Fibroblast of skin of abdomen (primary cell): ENCODE results near the gene RSU1.
A peak's percentile ranks its signal among the peaks of the same experiment; 100 is the strongest.

Experiments
- DNase-seq: peaks from one replicate; pipeline ENCODE4 v3.0.0-alpha.2; 2013

Gene RSU1

DNA sequence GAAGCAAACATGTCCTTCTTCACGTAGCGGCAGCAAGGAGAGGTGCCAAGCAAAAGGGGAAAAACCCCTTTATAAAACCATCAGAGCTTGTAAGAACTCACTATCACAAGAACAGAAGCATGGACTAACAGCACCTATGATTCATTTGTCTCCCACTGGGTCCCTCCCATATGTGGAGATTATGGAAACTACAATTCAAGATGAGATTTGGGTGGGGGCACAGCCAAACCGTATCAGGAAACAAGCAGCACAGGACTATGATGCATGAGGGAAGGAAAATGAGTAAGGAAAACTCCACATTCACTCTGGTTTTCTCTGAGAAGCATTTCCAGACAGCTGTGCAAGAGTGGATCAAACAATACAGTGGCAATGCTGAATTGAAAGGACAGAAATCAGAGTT, 81.6 kb downstream of the RSU1 start:
- no peak for DNase-seq

DNA sequence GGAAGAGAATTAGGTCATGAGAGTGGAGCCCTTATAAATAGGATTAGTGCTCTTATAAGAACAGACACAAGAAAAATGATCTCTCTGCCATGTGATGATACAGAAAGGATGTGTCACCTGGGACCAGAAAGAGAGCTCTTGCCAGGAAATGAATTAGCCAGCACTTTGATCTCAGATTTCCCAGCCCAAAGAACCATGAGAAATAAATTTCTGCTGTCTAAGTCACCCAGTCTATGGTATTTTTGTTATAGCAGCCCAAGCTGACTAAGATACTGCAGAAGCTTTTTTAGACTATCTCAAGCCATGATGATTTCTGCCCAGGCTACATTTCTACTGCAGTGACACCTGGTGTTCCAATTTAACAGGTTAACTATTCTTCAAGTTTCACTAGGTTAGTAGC, 84.8 kb downstream of the RSU1 start:
- DNase-seq: no peak

DNA sequence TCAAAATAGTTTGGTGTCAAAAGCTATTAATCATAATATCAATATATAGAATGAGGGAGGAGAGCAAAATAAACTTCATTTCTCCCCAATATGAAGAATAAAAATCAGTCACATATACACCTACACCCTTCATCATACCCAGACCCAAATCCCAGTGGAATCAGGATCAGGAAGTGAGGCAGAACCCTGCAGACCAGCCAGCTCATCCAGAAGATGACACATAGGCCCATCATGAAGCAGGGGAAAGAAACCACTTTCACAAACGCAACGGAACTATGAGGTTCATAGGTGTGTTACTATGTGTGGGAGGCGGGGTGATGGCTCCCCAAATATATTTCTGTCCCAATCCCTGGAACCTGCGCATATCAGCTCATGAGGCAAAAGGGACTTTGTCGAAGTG, 89.0 kb downstream of the RSU1 start:
- no peak for DNase-seq

DNA sequence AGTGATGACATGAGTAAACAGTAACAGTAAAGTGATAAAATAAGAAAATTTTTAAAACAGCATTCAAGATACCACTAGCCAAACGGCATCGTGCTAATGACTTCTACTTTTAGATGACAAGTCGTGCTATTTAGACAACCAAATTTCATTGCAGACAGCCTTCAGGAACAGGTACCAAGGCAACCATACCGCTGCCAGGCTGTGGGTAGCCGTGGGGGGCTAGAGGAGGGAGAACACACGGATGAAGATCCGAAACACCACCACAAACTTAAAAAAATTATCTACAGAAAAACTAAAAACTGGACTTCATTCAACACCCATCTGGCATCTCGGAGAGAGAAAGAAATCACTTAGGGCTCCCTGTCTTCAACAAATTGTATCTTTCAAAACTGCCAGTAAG, 89.6 kb downstream of the RSU1 start:
- DNase-seq: no peak

DNA sequence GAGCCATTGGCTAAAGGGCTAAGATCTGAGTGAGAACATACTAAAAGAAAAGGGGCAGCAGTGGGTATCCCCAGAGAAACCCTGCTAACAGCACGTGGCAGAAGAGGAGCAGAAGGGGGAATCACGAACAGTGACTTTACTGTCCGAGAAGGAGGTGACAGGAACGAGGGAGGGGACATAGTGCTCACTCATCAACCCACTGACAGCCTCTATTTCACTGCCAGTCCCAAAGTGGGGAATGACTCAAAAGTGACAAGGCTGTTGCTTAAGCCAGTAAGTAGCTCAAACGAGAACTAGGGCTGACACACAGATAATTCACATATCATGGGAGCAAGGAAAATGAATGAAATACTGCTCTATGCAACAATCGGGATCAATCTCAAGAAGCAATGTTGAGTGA, 92.7 kb downstream of the RSU1 start:
- DNase-seq: no peak

DNA sequence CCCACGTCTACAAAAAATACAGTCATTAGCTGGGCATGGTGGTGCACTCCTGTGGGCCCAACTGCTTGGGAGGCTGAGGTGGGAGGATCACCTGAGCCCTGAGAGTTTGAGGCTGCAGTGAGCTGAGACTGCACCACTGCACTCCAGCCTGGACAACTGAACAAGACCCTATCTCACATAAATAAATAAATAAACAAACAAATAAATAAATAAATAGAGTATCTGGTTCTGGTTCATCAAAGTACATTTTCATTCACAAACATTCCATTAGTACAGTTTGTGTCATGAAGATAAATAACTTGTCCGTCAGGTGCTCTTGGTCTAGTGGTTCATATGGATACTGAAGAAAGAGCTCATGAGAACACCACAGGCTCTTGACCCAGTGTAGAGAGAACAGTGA, 96.4 kb downstream of the RSU1 start:
- DNase-seq: no peak

DNA sequence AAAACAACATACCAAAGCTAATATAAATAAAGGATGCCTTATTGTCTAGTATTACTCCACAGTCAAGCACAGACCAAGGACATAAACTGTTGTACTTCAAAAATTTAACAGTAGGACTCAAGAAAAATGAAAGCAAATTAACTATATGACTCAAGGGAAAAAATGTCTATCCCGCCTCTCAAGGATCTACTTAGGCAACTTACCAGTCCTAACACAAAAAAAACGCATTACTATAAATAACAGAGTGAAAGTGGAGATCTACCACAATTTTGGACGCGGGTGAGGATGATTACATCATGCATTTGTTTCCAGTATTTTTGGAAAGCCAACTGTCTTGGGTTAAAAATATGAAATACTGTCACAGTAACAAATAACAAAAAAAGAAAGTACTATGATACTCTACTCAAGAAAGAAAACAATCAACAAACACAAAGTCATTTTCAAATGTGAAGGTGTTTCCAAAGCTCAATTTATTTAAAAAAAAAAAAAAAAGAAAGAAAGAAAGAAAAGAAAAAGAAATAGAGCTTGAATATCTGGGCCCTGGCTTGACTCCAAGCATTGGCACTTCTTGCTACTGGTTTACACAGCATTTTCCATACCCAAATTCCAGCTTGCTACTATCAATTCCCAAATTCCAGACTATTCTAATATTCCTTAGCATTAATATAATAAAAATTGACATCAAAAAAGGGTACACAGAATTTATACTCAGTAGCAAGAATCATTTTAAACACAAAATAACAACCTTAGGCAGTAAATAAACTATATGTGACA, 99.4 kb downstream of the RSU1 start:
- DNase-seq: peak; percentile 44

DNA sequence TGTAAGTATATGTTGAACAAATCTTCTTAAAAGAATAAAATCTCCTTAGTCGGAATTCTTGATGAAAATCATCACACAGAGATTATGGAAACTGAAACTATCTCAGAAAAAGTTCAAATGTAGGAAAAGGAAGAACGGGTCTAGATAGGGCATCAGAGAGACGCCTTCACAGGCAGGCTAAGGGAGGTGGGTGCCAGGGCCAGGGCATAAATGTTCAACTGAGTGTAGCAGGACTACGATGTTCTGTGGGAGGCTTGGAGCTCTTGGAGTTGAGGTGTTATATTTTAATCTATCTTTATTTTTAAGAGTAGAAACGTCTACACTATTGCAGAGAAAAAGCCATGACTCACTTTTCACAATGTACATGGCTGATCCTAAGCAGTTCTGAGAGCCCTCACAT, 101.2 kb downstream of the RSU1 start:
- no peak for DNase-seq

DNA sequence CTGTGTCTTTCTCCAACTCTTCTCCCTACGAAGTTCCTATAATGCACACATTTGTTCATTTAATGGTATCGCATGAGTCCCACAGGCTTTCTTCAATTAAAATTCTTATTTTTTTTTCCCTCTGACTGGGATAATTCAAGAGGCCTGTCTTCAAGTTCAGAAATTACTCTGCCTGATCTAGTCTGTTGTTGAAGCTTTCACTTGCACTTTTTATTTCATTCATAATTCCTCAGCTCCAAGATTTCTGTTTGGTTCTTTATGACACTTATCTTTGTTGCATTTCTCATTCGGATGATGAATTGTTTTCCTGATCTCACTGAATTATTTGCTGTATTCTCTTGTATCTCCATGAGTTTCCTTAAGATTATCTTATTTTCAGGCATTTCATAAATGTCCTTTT, 103.9 kb downstream of the RSU1 start:
- no peak for DNase-seq

DNA sequence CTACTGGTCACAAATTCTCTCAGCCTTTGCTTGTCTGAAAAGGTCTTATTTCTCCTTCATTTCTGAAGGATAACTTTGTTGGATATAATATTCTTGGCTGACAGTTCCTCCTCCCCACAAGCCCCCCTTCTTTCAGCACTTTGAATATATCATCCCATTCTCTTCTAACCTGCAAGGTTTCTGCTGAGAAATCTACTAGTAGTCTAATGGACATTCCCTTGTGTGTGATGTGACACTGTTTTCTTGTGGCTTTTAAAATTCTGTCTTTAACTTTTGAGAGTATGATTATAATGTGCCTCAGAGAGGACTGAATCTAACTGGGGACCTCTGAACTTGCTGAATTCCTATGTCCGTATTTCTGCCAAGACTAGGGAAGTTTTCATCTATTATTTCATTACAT, 104.3 kb downstream of the RSU1 start:
- no peak for DNase-seq

DNA sequence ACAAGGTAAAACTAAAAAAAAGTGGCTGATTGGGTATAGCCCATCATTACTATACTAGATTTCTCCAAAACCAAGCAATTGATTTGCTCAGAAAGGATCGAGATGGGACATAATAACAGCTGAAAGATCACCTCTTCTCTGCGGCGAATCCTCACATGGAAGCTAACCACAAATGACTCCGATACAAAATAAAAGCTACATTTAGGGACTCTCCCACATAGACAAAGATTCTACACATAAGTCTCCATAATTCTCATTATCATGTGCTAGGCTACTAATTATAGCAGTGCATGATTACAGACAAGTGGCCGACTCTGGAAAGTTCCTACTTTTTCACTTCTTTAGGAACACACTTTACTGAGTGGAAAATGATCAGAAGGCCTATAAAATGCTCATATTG, 116.9 kb downstream of the RSU1 start:
- no peak for DNase-seq

DNA sequence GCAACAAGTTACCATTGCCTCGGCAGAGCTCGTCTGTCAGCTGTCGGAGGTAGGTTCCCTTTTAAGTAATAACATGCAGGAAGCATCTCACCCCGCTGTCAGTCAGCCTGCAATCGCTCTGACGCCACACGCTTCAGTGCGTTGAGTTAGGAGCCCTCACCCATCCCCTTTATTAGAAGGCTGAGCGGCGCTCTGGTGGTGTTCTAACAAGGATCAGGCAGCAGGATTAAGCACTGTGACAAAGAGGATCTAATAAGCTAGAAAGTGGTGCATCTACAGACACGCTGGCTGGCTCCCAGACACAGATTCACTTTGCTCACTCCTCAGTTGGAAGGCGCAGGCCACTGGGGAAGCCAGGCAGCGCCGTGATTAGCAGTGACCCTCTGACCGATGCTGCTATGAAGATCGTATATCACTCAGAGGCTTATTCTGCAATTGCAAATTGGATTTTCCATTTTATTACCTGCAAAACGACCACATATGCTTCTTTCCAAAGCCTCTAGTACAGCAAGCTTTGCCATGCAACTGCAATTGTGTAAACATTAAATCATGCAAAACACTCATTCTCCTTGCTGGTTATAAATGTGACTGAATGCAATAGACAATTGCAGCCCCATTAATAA, 117.7 kb downstream of the RSU1 start:
- DNase-seq: no peak

DNA sequence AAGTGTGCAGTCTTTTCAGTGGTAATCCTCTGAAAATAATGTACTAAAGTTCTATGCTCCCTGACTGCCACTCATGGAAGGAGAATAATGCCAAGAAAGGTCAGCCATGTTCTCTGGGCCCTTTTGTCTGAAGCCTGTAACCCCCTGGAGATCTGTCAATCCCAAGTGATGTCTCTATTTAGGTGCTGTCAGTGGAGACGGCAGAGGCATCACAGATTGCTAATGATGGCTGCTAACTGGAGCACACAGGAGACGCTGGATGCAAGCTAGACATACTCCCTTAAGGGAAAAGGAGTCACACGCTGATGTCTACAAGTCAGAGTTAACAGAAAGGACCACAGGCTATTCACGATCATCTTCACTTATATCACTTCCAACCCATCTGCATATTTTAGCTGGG, 118.8 kb downstream of the RSU1 start:
- no peak for DNase-seq

DNA sequence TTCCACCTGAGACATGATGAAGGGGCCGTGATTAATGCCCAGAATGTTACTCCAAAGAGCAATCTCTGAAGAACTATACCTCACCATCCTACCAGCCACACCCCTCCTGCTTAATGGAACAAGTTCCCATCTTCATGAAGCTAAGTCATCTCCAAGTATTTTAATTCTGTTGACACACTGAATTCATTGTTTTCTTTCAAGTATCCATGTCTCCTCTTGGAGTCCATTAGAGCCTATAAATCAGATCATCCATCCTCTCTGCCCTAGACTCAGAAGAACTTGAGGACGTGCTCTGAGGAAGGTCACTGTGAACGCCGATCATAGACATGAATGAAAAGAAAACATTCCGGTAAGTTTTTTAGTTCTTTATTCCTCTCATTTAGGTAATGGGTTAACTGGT, 126.8 kb downstream of the RSU1 start:
- no peak for DNase-seq

DNA sequence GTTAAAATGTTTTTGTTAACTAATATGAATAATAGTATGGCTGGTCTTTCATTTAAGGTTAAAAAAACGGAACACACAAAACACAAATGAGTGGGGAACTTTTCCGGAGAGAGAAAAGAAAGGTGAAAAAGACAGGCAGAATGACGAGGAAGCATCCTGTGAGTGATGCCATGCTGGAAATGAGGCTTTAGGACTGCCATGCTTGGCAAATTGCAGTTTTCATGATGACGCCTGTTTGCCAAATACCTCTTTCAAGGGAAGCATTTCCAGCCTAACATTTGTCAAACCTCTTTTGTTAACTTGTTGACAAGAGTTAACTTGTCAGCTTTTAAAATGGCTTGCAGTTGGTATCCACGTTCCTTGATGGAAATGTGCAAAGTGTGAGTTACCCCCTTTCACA, 127.5 kb downstream of the RSU1 start:
- no peak for DNase-seq

DNA sequence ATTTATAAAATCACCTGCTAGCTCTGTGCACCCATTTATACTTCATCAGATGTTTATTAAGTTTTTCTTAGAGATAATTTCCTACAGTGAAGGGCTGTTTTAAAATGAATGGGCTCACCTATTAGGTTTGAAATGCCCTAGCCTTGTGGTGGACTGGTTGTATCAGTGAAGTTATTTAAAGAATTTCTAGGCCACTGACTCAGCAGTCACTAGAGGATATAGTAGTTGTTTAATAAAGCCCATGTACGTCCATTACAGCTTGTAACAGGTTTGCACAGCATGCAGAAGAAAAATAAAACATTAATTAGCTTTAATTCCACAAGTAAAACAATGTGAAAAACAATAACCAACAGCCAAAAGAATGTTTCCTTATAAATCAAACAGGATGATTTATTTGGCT, 128.0 kb downstream of the RSU1 start:
- DNase-seq: no peak

DNA sequence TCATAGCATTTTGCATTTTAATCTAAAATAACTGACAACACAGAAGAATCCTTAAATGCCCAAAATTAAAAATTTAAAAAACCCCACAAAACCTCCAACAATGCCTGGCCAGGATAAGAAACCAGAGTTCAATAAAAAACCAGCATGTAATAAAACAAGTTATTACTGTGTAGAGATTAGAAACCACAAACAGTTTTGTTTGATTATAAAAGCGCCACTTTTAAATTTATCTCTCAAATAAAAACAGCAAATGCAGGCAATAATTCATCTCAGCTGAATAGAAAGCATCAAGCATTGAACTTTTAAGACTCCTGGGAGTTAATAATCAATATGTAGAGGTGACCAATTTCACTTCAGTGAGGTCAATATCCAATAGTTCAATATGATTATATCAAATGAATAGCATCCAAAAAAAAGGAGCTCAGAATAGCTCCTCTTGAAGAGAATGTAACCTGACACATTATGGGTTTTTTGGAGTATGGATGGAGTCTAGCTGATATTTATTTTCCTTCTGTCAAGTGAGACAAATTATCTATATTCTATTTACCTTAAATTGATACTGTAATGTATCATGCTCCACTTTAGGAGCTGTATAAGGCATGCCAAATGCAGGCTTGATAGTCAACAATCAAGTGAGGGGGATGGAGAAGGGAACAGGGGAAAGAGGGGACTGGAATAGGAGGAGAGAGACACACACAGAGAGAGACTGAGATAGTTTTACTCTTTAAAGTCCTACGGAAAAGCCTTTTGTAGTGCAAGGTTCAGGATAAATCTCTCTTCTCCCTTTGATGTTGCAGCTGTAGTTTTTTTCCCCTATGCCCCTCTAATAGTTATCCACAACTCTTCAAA, 130.9 kb downstream of the RSU1 start:
- no peak for DNase-seq

DNA sequence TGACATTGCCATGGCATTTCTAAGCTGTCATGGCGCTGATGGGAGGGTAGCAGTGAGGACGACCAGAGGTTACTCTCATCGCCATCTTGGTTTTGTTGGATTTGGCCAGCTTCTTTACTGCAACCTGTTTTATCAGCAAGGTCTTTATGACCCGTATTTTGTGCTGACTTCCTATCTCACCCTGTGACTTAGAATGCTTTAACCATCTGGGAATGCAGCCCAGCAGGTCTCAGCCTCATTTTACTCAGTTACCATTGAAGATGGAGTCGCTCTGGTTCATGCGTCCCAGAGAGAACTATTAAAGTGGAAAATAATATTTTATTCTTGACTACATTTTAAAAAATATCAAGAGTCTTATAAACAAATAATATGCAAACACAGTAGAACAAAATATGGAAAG, 131.7 kb downstream of the RSU1 start:
- no peak for DNase-seq

DNA sequence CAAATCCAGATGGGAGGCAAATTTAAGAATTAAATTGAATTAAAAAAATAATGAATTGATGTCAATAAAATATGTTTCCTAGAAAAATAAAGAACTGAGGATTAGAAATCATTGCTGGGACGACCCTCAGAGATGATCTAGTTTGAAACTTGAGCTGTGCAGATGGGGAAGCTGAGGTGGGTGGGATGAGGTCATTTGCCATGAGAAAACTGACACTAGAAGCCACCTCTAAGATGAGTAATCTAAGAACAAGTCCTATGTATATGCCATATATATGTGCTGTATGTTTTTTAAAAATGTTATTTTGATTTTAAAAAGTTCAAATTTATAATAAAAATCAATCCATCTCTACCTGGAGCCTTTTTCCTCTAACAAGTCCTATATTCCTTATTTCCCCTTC, 135.7 kb downstream of the RSU1 start:
- DNase-seq: no peak

DNA sequence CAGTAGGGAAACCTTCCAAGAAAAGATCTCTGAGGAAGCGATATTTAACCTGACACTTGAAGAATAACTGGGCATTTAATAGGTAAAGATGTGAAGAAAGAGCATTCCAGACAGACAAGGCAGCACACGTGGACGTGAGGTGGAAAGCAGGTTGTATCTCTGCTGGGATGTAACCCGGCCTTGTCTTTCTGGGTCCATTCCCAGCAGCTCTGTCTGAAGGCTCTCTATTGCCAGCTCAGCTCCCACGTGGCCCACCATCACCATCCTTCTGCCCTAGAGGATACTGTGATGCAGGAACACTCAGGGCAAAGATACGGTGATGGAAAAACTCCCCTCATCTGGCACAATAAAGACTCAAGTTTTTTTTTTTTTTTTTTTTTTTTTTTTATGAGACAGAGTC, 137.7 kb downstream of the RSU1 start:
- DNase-seq: no peak

DNA sequence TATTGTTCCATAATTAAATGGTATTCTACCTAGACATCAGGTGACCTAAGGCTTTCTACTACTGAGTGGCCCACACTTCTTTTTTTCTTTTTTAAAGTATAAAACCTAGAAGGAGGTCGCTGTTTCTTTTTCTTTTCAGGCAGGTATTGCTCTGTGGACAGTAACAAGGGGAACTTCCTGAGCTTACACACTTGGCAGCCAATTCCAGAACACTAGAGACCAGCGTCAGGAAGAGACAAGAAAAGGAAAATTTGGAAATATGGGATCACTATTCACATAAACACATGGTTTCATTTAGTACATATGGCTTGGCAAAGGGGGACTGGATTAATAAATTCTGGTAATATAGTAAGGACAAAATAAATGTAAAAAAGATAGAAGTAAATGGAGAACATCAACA, 141.9 kb downstream of the RSU1 start:
- DNase-seq: no peak

DNA sequence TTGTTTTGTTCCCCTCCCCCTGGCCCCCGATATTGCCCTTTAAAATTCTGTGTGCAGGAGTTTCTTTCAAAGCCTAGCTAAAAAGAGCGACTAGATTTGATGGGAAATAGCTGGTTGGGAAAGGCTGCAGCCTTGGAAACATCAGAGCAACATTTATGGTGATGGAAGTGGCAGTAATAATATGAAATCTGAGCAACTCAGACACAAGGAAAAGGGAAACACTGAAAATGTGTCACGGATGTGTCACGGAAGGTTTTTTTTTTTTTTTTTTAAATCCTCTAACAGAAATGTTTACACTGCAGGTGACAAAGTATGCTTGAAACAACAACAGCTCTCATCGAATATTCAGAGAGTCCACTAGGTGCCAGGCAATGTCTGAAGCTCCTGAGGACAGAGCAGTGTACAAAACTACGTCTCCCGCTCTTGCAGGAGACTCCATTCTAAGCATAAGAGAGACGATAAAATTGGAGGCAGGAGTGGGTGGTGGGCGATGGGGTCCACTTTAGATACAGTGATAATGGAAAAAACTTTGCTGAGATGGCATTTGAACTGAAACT, 143.0 kb downstream of the RSU1 start:
- DNase-seq: no peak

DNA sequence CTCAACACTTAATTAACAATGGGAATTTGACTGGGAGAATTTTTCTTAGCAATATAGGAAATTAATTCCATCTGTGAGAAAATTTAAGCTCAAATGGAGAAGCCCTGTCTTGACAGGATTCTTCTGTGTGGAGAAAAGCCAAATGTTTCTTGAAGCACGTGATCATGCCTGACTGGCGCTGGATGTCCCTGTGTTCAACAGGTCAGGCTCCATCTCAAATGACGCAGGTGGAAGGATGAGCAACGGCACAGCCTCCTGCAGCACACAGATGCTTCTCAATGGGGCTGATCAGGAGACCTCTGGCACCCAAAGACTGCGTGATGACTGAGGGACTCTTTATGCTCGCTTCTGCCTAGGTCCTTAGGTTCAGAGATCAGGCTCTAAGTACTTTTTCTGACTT, 143.8 kb downstream of the RSU1 start:
- DNase-seq: peak; percentile 31

DNA sequence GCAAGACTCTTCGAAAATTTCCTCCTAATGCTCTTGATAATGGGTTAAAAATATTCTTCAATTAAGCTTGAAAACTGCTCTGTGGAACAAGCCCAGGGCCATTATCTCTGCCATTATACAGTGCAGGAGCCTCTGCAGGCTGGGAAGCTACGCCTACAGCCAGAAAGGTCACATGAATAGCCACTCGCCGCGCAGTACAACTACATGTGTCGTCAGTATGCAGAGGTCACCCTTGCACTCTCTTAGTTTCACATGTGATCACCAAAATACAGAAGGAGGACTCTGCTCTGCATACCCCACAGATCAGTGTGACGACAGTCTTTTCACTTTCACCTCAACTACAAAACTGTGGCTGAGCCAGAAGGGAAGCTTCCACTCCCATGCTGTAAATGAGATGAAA, 153.8 kb downstream of the RSU1 start:
- DNase-seq: no peak
